ENCODE data around the gene TMEM202.

DNA sequence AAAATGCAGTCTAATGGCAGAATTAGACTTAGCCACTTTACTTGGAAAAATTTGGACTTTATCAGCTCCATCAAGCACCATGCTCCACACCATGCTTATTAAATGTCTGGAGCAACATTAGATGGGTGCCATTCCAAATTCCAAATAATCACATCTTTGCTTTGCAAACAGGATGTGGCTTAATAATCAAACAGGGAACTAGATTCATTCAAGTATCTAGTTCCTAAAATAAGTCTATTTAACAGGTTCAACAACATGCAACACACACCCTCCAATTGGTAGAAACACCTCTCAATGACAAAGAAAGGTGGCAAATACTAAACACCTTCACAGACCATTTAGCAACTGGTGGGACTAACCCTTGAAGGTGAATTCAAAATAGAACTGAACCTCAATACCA lies 25.7 kb upstream of the TMEM202 start:
- TF ChIP-seq, protein P1, sequence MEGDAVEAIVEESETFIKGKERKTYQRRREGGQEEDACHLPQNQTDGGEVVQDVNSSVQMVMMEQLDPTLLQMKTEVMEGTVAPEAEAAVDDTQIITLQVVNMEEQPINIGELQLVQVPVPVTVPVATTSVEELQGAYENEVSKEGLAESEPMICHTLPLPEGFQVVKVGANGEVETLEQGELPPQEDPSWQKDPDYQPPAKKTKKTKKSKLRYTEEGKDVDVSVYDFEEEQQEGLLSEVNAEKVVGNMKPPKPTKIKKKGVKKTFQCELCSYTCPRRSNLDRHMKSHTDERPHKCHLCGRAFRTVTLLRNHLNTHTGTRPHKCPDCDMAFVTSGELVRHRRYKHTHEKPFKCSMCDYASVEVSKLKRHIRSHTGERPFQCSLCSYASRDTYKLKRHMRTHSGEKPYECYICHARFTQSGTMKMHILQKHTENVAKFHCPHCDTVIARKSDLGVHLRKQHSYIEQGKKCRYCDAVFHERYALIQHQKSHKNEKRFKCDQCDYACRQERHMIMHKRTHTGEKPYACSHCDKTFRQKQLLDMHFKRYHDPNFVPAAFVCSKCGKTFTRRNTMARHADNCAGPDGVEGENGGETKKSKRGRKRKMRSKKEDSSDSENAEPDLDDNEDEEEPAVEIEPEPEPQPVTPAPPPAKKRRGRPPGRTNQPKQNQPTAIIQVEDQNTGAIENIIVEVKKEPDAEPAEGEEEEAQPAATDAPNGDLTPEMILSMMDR (IDR thresholded peaks at IDR 0.05) = no peak
- TF ChIP-seq POLR2A (IDR thresholded peaks at IDR 0.05) (no peak), POLR2AphosphoS5 (IDR thresholded peaks at IDR 0.05; ENCODE audit: insufficient read depth in 1 of 2, low read depth in 1 of 2) (no peak)
